ENCODE data around the gene SOD1. TPM values are rescaled to one million over a fixed set of nuclear protein-coding genes. Genes with fewer than 3 reads are reported as not detected.

The SOD1 gene
- total and polyA plus RNA-seq, 10 of the 15 experiments (the other 5 are each of a cell fraction or from before 2014, with no cell fraction given) = 171 to 710 (median 313) TPM

DNA sequence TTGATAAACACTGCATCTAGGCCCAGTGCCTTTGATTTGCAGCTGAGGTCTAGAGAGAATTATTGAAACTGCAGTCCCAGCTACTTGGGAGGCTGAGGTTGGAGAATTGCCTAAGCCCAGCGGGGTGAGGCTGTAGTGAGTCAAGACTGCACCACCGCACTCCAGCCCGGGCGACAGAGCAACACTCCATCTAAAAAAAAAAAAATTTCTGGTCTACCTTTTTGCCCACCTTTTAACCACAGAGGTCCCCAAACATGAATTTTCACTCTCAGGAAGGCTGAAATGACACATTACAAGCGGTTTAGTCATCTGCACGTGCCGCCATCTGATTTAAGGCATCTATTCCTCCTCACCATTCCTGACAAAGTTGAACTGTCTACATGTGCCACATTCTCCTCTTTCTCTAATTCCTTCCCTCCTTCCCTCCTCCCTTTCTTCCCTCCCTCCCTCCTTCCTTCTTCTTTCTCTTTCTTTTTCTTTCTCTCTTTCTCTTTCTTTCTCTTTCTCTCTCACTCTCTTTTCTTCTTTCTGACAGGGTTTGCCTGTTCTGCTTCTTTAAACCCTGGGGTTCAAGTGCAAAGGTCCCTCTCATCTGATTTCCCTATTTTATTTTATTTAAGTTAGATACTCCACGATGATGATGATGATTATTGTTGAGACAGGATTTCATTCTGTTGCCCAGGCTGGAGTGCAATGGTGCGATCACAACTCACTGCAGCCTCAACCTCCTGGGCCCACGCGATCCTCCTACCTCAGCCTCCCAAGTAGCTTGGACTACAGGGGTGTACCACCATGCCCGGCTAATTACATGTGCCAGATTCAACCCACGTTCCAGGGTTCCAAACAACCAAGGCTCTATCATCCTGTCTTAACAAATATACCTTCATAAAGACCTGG lies 3.0 kb upstream of the SOD1 start (continued):
- TF ChIP-seq, protein P1, sequence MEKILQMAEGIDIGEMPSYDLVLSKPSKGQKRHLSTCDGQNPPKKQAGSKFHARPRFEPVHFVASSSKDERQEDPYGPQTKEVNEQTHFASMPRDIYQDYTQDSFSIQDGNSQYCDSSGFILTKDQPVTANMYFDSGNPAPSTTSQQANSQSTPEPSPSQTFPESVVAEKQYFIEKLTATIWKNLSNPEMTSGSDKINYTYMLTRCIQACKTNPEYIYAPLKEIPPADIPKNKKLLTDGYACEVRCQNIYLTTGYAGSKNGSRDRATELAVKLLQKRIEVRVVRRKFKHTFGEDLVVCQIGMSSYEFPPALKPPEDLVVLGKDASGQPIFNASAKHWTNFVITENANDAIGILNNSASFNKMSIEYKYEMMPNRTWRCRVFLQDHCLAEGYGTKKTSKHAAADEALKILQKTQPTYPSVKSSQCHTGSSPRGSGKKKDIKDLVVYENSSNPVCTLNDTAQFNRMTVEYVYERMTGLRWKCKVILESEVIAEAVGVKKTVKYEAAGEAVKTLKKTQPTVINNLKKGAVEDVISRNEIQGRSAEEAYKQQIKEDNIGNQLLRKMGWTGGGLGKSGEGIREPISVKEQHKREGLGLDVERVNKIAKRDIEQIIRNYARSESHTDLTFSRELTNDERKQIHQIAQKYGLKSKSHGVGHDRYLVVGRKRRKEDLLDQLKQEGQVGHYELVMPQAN (conservative IDR thresholded peaks at IDR 0.05) = no peak
- TF ChIP-seq POU2F2 (IDR thresholded peaks at IDR 0.05; ENCODE audit: borderline replicate concordance, low read depth, low read length) (0 out of 3 replicates have a peak, but pooled peaks have one; percentile 26), KAT2A (conservative IDR thresholded peaks at IDR 0.05; ENCODE audit: control insufficient read depth, low read depth, low read length) (no peak), MTA3 (IDR thresholded peaks at IDR 0.05; ENCODE audit: borderline replicate concordance, low read length) (no peak), PAX5 (IDR thresholded peaks at IDR 0.05; ENCODE audit: borderline replicate concordance, low read depth, low read length) (peak; percentile 30; the same call in 1 of the 2 replicates), NR2C2 (IDR thresholded peaks at IDR 0.05; ENCODE audit: borderline replicate concordance, control insufficient read depth, insufficient read length, low read depth) (no peak), IKZF2 (IDR thresholded peaks at IDR 0.05) (peak in 1 of 2 experiments; percentile 46; a peak in 1 of 4 replicates), WRNIP1 (IDR thresholded peaks at IDR 0.05; ENCODE audit: borderline replicate concordance, low read depth, low read length) (no peak), TCF3 (IDR thresholded peaks at IDR 0.05; ENCODE audit: borderline replicate concordance, insufficient read depth, low read depth, low read length) (0 out of 2 replicates have a peak, but pooled peaks have one; percentile 15), HDGF (IDR thresholded peaks at IDR 0.05) (no peak), GABPA (IDR thresholded peaks at IDR 0.05; ENCODE audit: low read depth) (no peak)
- TF ChIP-seq, protein P2, sequence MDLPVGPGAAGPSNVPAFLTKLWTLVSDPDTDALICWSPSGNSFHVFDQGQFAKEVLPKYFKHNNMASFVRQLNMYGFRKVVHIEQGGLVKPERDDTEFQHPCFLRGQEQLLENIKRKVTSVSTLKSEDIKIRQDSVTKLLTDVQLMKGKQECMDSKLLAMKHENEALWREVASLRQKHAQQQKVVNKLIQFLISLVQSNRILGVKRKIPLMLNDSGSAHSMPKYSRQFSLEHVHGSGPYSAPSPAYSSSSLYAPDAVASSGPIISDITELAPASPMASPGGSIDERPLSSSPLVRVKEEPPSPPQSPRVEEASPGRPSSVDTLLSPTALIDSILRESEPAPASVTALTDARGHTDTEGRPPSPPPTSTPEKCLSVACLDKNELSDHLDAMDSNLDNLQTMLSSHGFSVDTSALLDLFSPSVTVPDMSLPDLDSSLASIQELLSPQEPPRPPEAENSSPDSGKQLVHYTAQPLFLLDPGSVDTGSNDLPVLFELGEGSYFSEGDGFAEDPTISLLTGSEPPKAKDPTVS (IDR thresholded peaks at IDR 0.05; ENCODE audit: low read depth, low read length) = no peak
- TF ChIP-seq, protein P3, sequence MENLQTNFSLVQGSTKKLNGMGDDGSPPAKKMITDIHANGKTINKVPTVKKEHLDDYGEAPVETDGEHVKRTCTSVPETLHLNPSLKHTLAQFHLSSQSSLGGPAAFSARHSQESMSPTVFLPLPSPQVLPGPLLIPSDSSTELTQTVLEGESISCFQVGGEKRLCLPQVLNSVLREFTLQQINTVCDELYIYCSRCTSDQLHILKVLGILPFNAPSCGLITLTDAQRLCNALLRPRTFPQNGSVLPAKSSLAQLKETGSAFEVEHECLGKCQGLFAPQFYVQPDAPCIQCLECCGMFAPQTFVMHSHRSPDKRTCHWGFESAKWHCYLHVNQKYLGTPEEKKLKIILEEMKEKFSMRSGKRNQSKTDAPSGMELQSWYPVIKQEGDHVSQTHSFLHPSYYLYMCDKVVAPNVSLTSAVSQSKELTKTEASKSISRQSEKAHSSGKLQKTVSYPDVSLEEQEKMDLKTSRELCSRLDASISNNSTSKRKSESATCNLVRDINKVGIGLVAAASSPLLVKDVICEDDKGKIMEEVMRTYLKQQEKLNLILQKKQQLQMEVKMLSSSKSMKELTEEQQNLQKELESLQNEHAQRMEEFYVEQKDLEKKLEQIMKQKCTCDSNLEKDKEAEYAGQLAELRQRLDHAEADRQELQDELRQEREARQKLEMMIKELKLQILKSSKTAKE (IDR thresholded peaks at IDR 0.05; ENCODE audit: low read depth, poor library complexity, severe bottlenecking) = no peak
- TF ChIP-seq, protein P4, sequence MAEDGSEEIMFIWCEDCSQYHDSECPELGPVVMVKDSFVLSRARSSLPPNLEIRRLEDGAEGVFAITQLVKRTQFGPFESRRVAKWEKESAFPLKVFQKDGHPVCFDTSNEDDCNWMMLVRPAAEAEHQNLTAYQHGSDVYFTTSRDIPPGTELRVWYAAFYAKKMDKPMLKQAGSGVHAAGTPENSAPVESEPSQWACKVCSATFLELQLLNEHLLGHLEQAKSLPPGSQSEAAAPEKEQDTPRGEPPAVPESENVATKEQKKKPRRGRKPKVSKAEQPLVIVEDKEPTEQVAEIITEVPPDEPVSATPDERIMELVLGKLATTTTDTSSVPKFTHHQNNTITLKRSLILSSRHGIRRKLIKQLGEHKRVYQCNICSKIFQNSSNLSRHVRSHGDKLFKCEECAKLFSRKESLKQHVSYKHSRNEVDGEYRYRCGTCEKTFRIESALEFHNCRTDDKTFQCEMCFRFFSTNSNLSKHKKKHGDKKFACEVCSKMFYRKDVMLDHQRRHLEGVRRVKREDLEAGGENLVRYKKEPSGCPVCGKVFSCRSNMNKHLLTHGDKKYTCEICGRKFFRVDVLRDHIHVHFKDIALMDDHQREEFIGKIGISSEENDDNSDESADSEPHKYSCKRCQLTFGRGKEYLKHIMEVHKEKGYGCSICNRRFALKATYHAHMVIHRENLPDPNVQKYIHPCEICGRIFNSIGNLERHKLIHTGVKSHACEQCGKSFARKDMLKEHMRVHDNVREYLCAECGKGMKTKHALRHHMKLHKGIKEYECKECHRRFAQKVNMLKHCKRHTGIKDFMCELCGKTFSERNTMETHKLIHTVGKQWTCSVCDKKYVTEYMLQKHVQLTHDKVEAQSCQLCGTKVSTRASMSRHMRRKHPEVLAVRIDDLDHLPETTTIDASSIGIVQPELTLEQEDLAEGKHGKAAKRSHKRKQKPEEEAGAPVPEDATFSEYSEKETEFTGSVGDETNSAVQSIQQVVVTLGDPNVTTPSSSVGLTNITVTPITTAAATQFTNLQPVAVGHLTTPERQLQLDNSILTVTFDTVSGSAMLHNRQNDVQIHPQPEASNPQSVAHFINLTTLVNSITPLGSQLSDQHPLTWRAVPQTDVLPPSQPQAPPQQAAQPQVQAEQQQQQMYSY (CRISPR knock-in tag; IDR thresholded peaks at IDR 0.05) = no peak

All from GM12878 (cell line).